ENCODE measurements around the gene ATP5MC3.

DNA sequence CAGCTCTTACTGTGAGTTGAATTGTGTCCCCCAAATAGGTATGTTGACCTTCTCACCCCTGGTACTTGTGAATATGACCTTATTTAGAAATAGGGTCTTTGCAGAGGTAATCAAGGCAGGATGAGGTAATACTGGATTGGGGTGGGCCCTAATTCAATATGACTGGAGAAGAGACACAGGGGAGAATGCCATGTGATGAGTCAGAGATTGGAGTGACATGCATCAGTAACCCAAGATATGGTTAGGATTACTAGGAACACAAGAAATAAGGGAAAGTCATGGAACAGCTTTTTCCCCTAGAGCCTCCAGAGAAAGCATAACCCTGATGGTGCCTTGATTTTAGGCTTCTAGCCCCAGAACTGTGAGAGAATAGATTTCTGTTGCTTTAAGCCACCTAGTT is 37.0 kb upstream of the ATP5MC3 start:
- TF ChIP-seq, protein P1, sequence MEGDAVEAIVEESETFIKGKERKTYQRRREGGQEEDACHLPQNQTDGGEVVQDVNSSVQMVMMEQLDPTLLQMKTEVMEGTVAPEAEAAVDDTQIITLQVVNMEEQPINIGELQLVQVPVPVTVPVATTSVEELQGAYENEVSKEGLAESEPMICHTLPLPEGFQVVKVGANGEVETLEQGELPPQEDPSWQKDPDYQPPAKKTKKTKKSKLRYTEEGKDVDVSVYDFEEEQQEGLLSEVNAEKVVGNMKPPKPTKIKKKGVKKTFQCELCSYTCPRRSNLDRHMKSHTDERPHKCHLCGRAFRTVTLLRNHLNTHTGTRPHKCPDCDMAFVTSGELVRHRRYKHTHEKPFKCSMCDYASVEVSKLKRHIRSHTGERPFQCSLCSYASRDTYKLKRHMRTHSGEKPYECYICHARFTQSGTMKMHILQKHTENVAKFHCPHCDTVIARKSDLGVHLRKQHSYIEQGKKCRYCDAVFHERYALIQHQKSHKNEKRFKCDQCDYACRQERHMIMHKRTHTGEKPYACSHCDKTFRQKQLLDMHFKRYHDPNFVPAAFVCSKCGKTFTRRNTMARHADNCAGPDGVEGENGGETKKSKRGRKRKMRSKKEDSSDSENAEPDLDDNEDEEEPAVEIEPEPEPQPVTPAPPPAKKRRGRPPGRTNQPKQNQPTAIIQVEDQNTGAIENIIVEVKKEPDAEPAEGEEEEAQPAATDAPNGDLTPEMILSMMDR (conservative IDR thresholded peaks at IDR 0.05; ENCODE audit: low read depth, low read length) = no peak
- TF ChIP-seq EZH2 (IDR thresholded peaks at IDR 0.05; ENCODE audit: borderline replicate concordance, low read depth, low read length, poor library complexity, severe bottlenecking) = no peak

All from A673 (cell line).